ENCODE results near the gene HAUS7.

- TF ChIP-seq, protein P1, sequence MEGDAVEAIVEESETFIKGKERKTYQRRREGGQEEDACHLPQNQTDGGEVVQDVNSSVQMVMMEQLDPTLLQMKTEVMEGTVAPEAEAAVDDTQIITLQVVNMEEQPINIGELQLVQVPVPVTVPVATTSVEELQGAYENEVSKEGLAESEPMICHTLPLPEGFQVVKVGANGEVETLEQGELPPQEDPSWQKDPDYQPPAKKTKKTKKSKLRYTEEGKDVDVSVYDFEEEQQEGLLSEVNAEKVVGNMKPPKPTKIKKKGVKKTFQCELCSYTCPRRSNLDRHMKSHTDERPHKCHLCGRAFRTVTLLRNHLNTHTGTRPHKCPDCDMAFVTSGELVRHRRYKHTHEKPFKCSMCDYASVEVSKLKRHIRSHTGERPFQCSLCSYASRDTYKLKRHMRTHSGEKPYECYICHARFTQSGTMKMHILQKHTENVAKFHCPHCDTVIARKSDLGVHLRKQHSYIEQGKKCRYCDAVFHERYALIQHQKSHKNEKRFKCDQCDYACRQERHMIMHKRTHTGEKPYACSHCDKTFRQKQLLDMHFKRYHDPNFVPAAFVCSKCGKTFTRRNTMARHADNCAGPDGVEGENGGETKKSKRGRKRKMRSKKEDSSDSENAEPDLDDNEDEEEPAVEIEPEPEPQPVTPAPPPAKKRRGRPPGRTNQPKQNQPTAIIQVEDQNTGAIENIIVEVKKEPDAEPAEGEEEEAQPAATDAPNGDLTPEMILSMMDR (IDR thresholded peaks at IDR 0.05): no peak
- TF ChIP-seq MAX (IDR thresholded peaks at IDR 0.05) (no peak), JUN (IDR thresholded peaks at IDR 0.05) (no peak), POLR2A (IDR thresholded peaks at IDR 0.05; ENCODE audit: low read length) (no peak), GATA3 (IDR thresholded peaks at IDR 0.05; ENCODE audit: borderline replicate concordance) (no peak), HOXB13 (CRISPR knock-in tag; IDR thresholded peaks at IDR 0.05; ENCODE audit: low read depth) (no peak), RAD21 (conservative IDR thresholded peaks at IDR 0.05 in 1 of 2, IDR thresholded peaks at IDR 0.05 in 1 of 2) (no peak), ZC3H11A (IDR thresholded peaks at IDR 0.05) (no peak), FOSL2 (IDR thresholded peaks at IDR 0.05) (no peak), FOSL2 (CRISPR knock-in tag; IDR thresholded peaks at IDR 0.05) (no peak), EP300 (IDR thresholded peaks at IDR 0.05) (no peak)
- TF ChIP-seq, protein P2, sequence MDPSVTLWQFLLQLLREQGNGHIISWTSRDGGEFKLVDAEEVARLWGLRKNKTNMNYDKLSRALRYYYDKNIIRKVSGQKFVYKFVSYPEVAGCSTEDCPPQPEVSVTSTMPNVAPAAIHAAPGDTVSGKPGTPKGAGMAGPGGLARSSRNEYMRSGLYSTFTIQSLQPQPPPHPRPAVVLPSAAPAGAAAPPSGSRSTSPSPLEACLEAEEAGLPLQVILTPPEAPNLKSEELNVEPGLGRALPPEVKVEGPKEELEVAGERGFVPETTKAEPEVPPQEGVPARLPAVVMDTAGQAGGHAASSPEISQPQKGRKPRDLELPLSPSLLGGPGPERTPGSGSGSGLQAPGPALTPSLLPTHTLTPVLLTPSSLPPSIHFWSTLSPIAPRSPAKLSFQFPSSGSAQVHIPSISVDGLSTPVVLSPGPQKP (IDR thresholded peaks at IDR 0.05; ENCODE audit: low read depth, low read length): no peak
- TF ChIP-seq, protein P3, sequence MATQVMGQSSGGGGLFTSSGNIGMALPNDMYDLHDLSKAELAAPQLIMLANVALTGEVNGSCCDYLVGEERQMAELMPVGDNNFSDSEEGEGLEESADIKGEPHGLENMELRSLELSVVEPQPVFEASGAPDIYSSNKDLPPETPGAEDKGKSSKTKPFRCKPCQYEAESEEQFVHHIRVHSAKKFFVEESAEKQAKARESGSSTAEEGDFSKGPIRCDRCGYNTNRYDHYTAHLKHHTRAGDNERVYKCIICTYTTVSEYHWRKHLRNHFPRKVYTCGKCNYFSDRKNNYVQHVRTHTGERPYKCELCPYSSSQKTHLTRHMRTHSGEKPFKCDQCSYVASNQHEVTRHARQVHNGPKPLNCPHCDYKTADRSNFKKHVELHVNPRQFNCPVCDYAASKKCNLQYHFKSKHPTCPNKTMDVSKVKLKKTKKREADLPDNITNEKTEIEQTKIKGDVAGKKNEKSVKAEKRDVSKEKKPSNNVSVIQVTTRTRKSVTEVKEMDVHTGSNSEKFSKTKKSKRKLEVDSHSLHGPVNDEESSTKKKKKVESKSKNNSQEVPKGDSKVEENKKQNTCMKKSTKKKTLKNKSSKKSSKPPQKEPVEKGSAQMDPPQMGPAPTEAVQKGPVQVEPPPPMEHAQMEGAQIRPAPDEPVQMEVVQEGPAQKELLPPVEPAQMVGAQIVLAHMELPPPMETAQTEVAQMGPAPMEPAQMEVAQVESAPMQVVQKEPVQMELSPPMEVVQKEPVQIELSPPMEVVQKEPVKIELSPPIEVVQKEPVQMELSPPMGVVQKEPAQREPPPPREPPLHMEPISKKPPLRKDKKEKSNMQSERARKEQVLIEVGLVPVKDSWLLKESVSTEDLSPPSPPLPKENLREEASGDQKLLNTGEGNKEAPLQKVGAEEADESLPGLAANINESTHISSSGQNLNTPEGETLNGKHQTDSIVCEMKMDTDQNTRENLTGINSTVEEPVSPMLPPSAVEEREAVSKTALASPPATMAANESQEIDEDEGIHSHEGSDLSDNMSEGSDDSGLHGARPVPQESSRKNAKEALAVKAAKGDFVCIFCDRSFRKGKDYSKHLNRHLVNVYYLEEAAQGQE (IDR thresholded peaks at IDR 0.05): no peak
Measured at GRCh38 chrX:153433781-153434285, 36.5 kb downstream of the HAUS7 start.

Data from A549 (cell line).